Activated naive CD4-positive, alpha-beta T cell treated with anti-CD3 and anti-CD28 coated beads, Interleukin-2, amount 50 U/mL, for 72 hours (primary cell): ENCODE results near the gene SUPT3H. TPM values are rescaled to one million over a fixed set of nuclear protein-coding genes. Genes with fewer than 3 reads are reported as not detected.
A peak's percentile ranks its signal among the peaks of the same experiment; 100 is the strongest.

Experiments
- ATAC-seq, 2 donors: fragments of 150-1000 bp; cut with Tn5 transposase; 2 replicates each; pipeline ENCODE4 v1.10.0; 2021; ENCODE audit warnings: mild to moderate bottlenecking in 2 of 2, moderate library complexity in 2 of 2
- DNase-seq, 2 donors: peaks; one replicate each; pipeline ENCODE4 v3.0.0; 2021 to 2022; ENCODE audit warnings: low spot score in 2 of 2
- H3K27ac Mint-ChIP-seq, 2 donors: one replicate each; pipeline ENCODE4 v1.8.0; 2022; ENCODE audit warnings: mild to moderate bottlenecking in 2 of 2, mixed read lengths in 2 of 2
- H3K36me3 Mint-ChIP-seq, 2 donors: one replicate each; pipeline ENCODE4 v1.8.0; 2022; ENCODE audit warnings: mixed read lengths in 2 of 2
- H3K9me3 Mint-ChIP-seq, 2 donors: one replicate each; pipeline ENCODE4 v1.8.0; 2022; ENCODE audit warnings: mixed read lengths in 2 of 2
- total RNA-seq, 2 donors: library from RNA; stranded (reverse); gene quantifications; one replicate each; pipeline ENCODE4 v1.2.3, GENCODE V29; 2022

Gene SUPT3H
- total RNA-seq, 2 donors from 2014 or later, result 14.3 to 20.1 TPM

- no peak for ATAC-seq
- H3K27ac Mint-ChIP-seq, result no peak overlapping the region
- no peaks in the 10 kb centered on the region for H3K9me3 Mint-ChIP-seq
- peaks cover 4 to 8% of the 10 kb centered on the region in 2 donors for H3K36me3 Mint-ChIP-seq
- DNase-seq, result no peak
Measured at GRCh38 chr6:45365036-45365435, 12.7 kb downstream of the SUPT3H start.

GRCh38 chr6:45364466-45364865 lies 13.3 kb downstream of the SUPT3H start:
- DNase-seq, result no peak
- Mint-ChIP-seq H3K27ac (no peak overlapping the region), H3K9me3 (no peaks in the 10 kb centered on the region), H3K36me3 (peaks cover 0 to 2% of the 10 kb centered on the region in 2 donors)
- ATAC-seq, result no peak

- ATAC-seq (no peak), DNase-seq (no peak)
- Mint-ChIP-seq H3K9me3 (no peaks in the 10 kb centered on the region), H3K27ac (no peak overlapping the region), H3K36me3 (peaks cover 6 to 14% of the 10 kb centered on the region in 2 donors)
Measured at GRCh38 chr6:45353654-45354053, 24.1 kb downstream of the SUPT3H start.

- Mint-ChIP-seq H3K9me3 (no peaks in the 10 kb centered on the region), H3K27ac (no peak overlapping the region), H3K36me3 (peaks cover 6 to 14% of the 10 kb centered on the region in 2 donors)
- ATAC-seq (no peak), DNase-seq (no peak)
Measured at GRCh38 chr6:45351667-45352066, 26.1 kb downstream of the SUPT3H start.

DNA sequence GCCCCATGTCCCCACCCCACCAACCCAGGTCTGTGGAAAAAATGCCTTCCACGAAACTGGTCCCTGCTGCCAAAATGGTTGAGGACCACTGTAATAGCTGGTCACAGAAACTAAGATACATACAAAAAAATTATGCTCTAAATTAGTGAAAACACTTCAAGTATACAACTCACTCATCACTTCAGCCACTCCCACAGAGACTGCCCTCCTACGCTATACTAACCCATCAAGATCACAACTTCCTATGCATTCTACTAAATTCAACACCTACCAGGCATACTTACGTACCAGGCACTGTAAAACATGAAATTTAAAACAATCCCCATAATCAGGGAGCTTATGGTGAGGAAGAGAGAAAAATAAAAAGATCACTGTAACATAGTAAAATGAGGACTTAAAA lies 26.7 kb downstream of the SUPT3H start:
- DNase-seq (no peak), ATAC-seq (no peak)
- Mint-ChIP-seq H3K27ac (peak overlapping the region in 1 of 2 donors; percentile 11), H3K36me3 (peaks cover 6 to 14% of the 10 kb centered on the region in 2 donors), H3K9me3 (no peaks in the 10 kb centered on the region)

DNA sequence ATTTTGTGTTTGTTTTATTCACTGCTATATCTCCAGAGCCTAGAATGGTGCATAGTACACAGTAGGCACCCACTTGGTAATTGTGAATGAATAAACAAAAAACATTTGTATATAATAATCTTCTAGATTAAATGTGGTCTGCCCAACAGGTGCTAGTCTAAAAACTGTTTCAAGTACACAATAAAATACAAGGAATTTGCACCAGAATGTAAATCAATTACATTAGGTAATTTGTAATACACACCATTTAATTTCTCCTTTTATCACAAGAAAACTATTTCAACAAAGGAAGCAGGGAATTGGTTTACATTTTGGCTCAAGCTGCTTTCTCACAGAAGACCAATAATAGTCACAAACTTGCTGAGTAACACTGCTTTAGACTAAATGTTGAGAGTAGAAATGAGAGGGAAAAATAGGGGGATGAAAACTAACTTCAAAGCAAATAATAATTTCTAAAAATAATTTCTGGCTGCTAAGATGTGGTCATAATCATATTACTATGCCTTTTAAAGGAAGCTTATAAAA lies 27.5 kb downstream of the SUPT3H start:
- Mint-ChIP-seq H3K36me3 (peaks cover 6 to 14% of the 10 kb centered on the region in 2 donors), H3K9me3 (no peaks in the 10 kb centered on the region), H3K27ac (no peak overlapping the region)
- DNase-seq (no peak), ATAC-seq (no peak)

GRCh38 chr6:45344900-45345299 lies 32.8 kb downstream of the SUPT3H start:
- DNase-seq (no peak), ATAC-seq (no peak)
- H3K27ac Mint-ChIP-seq, result no peak overlapping the region
- peaks cover 4 to 6% of the 10 kb centered on the region in 2 donors for H3K36me3 Mint-ChIP-seq
- H3K9me3 Mint-ChIP-seq, result no peaks in the 10 kb centered on the region

DNA sequence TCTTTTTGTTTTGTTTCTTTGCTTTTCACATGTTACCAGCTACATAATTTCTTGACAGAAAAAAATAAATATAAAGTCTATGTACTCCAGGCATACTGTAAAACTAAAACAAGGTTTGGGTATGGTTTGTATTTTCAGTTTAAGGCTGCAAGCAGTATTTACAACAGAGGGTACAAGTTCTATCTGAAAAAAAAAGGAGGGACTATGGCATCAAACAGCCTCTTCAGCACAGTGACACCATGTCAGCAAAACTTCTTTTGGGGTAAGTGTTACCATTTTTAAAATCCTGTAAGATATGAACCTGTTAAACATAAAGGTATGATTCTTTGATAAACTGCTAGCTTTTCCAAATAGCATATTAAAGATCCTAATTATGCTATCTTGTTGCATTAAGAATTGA lies 49.2 kb downstream of the SUPT3H start:
- H3K27ac Mint-ChIP-seq, result no peak overlapping the region
- DNase-seq (no peak), ATAC-seq (peak; percentile 19 to 26)
- no peaks in the 10 kb centered on the region for H3K9me3 Mint-ChIP-seq
- no peaks in the 10 kb centered on the region for H3K36me3 Mint-ChIP-seq

GRCh38 chr6:45327956-45328522 lies 49.7 kb downstream of the SUPT3H start, which contains the start of gene RUNX2:
Gene RUNX2 (plus strand): TSS chr6:45328330. CDS start chr6:45328727, 397 bp downstream.
- Mint-ChIP-seq H3K9me3 (no peaks in the 10 kb centered on the region), H3K27ac (peak within 1 kb of the TSS; percentile 50 to 75), H3K36me3 (no peaks in the 10 kb centered on the region)
- ATAC-seq, result peak; percentile 81 to 88
- no peak for DNase-seq

DNA sequence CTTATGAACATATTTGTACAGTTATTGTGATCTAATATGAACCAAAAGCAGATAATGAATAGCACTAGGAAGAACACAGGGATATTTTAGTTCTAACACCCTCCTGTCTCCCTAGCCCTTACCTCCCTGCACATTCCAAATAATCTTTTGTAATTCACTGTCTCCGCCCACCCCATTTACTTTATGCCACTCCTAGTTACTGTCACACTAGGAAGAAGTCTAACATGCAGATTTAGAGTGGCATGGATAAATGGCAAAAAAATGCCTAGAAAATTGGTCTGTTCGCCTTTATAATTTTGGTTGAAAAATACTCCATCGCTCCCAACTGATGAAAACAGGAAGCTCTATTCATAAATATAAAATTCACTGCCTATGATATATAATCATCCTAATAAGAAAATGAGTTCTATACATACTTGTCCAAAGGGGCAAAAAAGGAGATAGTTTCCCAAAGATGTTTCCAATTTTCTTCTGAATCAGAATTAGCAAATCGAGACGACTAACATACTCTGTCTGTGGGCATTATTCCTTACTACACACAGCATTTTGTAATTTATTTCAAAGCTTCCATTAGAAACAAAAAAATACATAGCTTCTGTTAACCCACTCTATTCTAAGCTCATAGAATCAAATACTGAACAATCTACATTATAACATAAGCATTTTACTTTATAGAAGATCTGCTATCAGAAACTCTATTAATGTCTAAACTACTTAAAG lies 50.9 kb downstream of the SUPT3H start:
- DNase-seq (no peak), ATAC-seq (no peak)
- H3K36me3 Mint-ChIP-seq, result no peaks in the 10 kb centered on the region
- H3K27ac Mint-ChIP-seq, result peak overlapping the region in 1 of 2 donors; percentile 50
- no peaks in the 10 kb centered on the region for H3K9me3 Mint-ChIP-seq

- Mint-ChIP-seq H3K27ac (peak overlapping the region; percentile 29 to 39), H3K36me3 (peaks cover 0 to 5% of the 10 kb centered on the region in 2 donors), H3K9me3 (no peaks in the 10 kb centered on the region)
- no peak for ATAC-seq
- DNase-seq, result no peak
Measured at GRCh38 chr6:45323656-45324224, 54.0 kb downstream of the SUPT3H start.

DNA sequence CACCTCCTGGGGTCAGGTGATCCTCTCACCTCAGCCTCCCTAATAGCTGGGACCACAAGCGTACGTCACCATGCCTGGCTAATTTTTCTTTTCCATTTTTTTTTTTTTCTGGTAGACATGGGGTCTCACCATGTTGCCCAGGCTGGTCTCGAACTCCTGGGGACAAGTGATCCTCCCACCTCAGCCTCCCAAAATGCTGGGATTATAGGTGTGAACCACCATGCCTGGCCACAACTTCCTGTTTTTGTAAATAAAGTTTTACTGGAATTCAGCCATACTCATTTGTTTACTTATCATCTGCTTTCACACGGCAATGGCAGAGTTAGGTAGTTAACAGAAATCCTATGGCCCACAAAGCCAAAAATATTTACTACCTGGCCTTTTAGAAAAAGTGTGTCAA lies 57.4 kb downstream of the SUPT3H start:
- ATAC-seq (no peak), DNase-seq (no peak)
- peaks cover 6 to 7% of the 10 kb centered on the region in 2 donors for H3K9me3 Mint-ChIP-seq
- no peak overlapping the region for H3K27ac Mint-ChIP-seq
- peaks cover 6 to 11% of the 10 kb centered on the region in 2 donors for H3K36me3 Mint-ChIP-seq

DNA sequence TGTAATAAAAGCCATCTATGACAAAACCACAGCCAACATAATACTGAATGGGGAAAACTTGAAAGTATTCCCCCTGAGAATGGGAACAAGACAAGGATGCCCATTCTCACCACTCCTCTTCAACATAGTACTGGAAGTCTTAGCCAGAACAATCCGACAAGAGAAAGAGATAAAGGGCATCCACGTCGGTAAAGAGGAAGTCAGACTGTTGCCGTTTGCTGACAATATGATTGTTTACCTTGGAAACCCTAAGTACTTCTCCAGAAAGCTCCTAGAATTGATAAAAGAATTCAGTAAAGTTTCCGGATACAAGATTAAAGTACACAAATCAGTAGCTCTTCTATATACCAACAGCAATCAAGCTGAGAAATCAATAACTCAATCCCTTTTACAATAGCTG lies 63.6 kb downstream of the SUPT3H start:
- DNase-seq (no peak), ATAC-seq (no peak)
- Mint-ChIP-seq H3K27ac (no peak overlapping the region), H3K36me3 (peaks cover 26 to 60% of the 10 kb centered on the region in 2 donors), H3K9me3 (peaks cover 15 to 29% of the 10 kb centered on the region in 2 donors)

- Mint-ChIP-seq H3K27ac (peak overlapping the region; percentile 77 to 78), H3K9me3 (peaks cover 20 to 43% of the 10 kb centered on the region in 2 donors), H3K36me3 (peaks cover 44 to 84% of the 10 kb centered on the region in 2 donors)
- peak in 1 of 2 donors; percentile 77 for ATAC-seq
- no peak for DNase-seq
Measured at GRCh38 chr6:45310118-45310788, 67.5 kb downstream of the SUPT3H start.

- Mint-ChIP-seq H3K9me3 (peaks cover 16 to 34% of the 10 kb centered on the region in 2 donors), H3K36me3 (peaks cover 26 to 53% of the 10 kb centered on the region in 2 donors)
- no peak for ATAC-seq
Measured at GRCh38 chr6:45305546-45305945, 72.2 kb downstream of the SUPT3H start.

GRCh38 chr6:45302832-45303231 lies 74.9 kb downstream of the SUPT3H start:
- DNase-seq, result no peak
- no peak for ATAC-seq
- Mint-ChIP-seq H3K36me3 (peaks cover 21 to 33% of the 10 kb centered on the region in 2 donors), H3K9me3 (peaks cover 16 to 24% of the 10 kb centered on the region in 2 donors), H3K27ac (no peak overlapping the region)

More at GRCh38 chr6:45305546-45305945, 72.2 kb downstream of the SUPT3H start:
- no peak for DNase-seq
- no peak overlapping the region for H3K27ac Mint-ChIP-seq
